Measurements from ENCODE around the gene NAAA. TPM values are rescaled to one million over a fixed set of nuclear protein-coding genes. Genes with fewer than 3 reads are reported as not detected.

Gene NAAA
- total and polyA plus RNA-seq, 2 of the 13 experiments (the other 11 are each of a cell fraction or from before 2014, with no cell fraction given), result 22.4 to 24.6 TPM

GRCh38 chr4:75881476-75881875, 59.3 kb downstream of the NAAA start:
- no peak for FAIRE-seq
- no peak for DNase-seq (ENCODE audit: low spot score)
- Histone ChIP-seq H2AFZ (ENCODE audit: low read length) (no peak overlapping the region), H3K9ac (ENCODE audit: insufficient read depth, low read depth, low read length) (no peak overlapping the region), H4K20me1 (ENCODE audit: insufficient read depth, low read length) (no peaks in the 10 kb centered on the region), H3K79me2 (ENCODE audit: insufficient read depth, low read length) (no peaks in the 10 kb centered on the region), H3K27me3 (ENCODE audit: control insufficient read depth in 1 of 2, insufficient read depth in 2 of 2, low read length in 2 of 2) (peaks cover 0 to 7% of the 10 kb centered on the region in 2 experiments; a peak in 2 of 5 replicates), H3K4me1 (ENCODE audit: insufficient read depth, low read length) (no peaks in the 10 kb centered on the region), H3K36me3 (replicated peaks in 1 of 2; ENCODE audit: control insufficient read depth in 1 of 2, insufficient read depth in 2 of 2, low read length in 2 of 2) (no peaks in the 10 kb centered on the region), H3K9me3 (ENCODE audit: low read length) (no peaks in the 10 kb centered on the region), H3K4me2 (ENCODE audit: low read depth, low read length) (no peak overlapping the region), H3K27ac (ENCODE audit: extremely low read length, insufficient read depth, low read length) (no peak overlapping the region), H3K4me3 (replicated peaks in 1 of 3; ENCODE audit: insufficient read depth in 1 of 3, low read depth in 2 of 3, low read length in 3 of 3) (no peak overlapping the region)
- no peak for TF ChIP-seq DR1 (CRISPR knock-in tag; IDR thresholded peaks at IDR 0.05)
- TF ChIP-seq ADNP (CRISPR knock-in tag; IDR thresholded peaks at IDR 0.05), result no peak
- no peak for TF ChIP-seq CEBPB (IDR thresholded peaks at IDR 0.05; ENCODE audit: borderline replicate concordance, low read depth, low read length)
- no peak for TF ChIP-seq ZNF296 (CRISPR knock-in tag; conservative IDR thresholded peaks at IDR 0.05)
- TF ChIP-seq GTF3A (CRISPR knock-in tag; conservative IDR thresholded peaks at IDR 0.05), result no peak
- TF ChIP-seq ZNF484 (CRISPR knock-in tag; IDR thresholded peaks at IDR 0.05; ENCODE audit: borderline replicate concordance, low read depth), result no peak
- no peak for TF ChIP-seq THAP8 (CRISPR knock-in tag; IDR thresholded peaks at IDR 0.05; ENCODE audit: borderline replicate concordance)
- TF ChIP-seq MED13 (CRISPR knock-in tag; IDR thresholded peaks at IDR 0.05), result no peak
- no peak for TF ChIP-seq ZNF784 (CRISPR knock-in tag; IDR thresholded peaks at IDR 0.05; ENCODE audit: borderline replicate concordance)
- no peak for TF ChIP-seq SETDB1 (CRISPR knock-in tag; IDR thresholded peaks at IDR 0.05; ENCODE audit: borderline replicate concordance)
- TF ChIP-seq ZNF382 (CRISPR knock-in tag; IDR thresholded peaks at IDR 0.05; ENCODE audit: borderline replicate concordance), result no peak
- no peak for TF ChIP-seq ZNF446 (CRISPR knock-in tag; IDR thresholded peaks at IDR 0.05)
- in situ Hi-C loops (cut with HindIII; ENCODE audit: extremely low pct_ligation_motif_present, low pct_unique_long_range_greater_than_20kb) (no loop called here), intact Hi-C loops (cut with micrococcal nuclease; ENCODE audit: unreplicated experiment) (no loop called here)
- ATAC-seq, result no peak
- CTCF ChIA-PET (ENCODE audit: low intra/inter-chr PET ratio, low total read pairs), result no interaction called here
- POLR2A ChIA-PET, result no interaction called here
- no TSS peak for BruUV-seq (replicated peaks)
- 8% methylated on average over 3 of the region's 3 CpGs for WGBS (ENCODE audit: low lambda C conversion rate)

All from HepG2 (cell line).